ENCODE data around the gene DUSP12.
A peak's percentile ranks its signal among the peaks of the same experiment; 100 is the strongest.

Gene DUSP12

GRCh38 chr1:161728376-161729226 lies 21.0 kb upstream of the DUSP12 start:
- Histone ChIP-seq H3K4me1 (ENCODE audit: low read length) (peaks cover 43% of the 10 kb centered on the region), H3K36me3 (replicated peaks; ENCODE audit: low read depth, low read length) (no peaks in the 10 kb centered on the region), H3K4me3 (ENCODE audit: low read length) (no peak overlapping the region), H3K27ac (ENCODE audit: low read length) (no peak overlapping the region), H3K4me2 (ENCODE audit: low read length) (peak overlapping the region; percentile 31; the same call in 1 of the 2 replicates), H3K9me3 (ENCODE audit: insufficient read depth, low read length) (no peaks in the 10 kb centered on the region), H3K27me3 (ENCODE audit: low read depth, low read length) (no peaks in the 10 kb centered on the region), H3K9ac (ENCODE audit: low read length) (no peak overlapping the region), H3K79me2 (ENCODE audit: low read length) (no peaks in the 10 kb centered on the region; the same call in 1 of the 2 replicates), H2AFZ (ENCODE audit: low read depth, low read length) (no peak overlapping the region), H4K20me1 (ENCODE audit: insufficient read depth, low read length) (no peaks in the 10 kb centered on the region)
- TF ChIP-seq EZH2phosphoT487 (IDR thresholded peaks at IDR 0.05; ENCODE audit: low read depth) (no peak), CTCF (IDR thresholded peaks at IDR 0.05; ENCODE audit: low read depth, low read length) (no peak)

GRCh38 chr1:161730050-161730564 lies 19.5 kb upstream of the DUSP12 start:
- no peak overlapping the region for H3K27ac ChIP-seq (ENCODE audit: low read length)
- H3K4me3 ChIP-seq (ENCODE audit: low read length), result no peak overlapping the region
- peaks cover 40% of the 10 kb centered on the region for H3K4me1 ChIP-seq (ENCODE audit: low read length)
- peak overlapping the region; percentile 41 for H3K4me2 ChIP-seq (ENCODE audit: low read length)
- TF ChIP-seq EZH2phosphoT487 (IDR thresholded peaks at IDR 0.05; ENCODE audit: low read depth), result no peak
- TF ChIP-seq CTCF (IDR thresholded peaks at IDR 0.05; ENCODE audit: low read depth, low read length), result no peak
- H3K9me3 ChIP-seq (ENCODE audit: insufficient read depth, low read length), result no peaks in the 10 kb centered on the region
- H4K20me1 ChIP-seq (ENCODE audit: insufficient read depth, low read length), result no peaks in the 10 kb centered on the region
- H3K27me3 ChIP-seq (ENCODE audit: low read depth, low read length), result no peaks in the 10 kb centered on the region
- H3K9ac ChIP-seq (ENCODE audit: low read length), result no peak overlapping the region
- H3K79me2 ChIP-seq (ENCODE audit: low read length), result no peaks in the 10 kb centered on the region; the same call in 1 of the 2 replicates
- no peaks in the 10 kb centered on the region for H3K36me3 ChIP-seq (replicated peaks; ENCODE audit: low read depth, low read length)
- peak overlapping the region; percentile 14; the same call in 1 of the 2 replicates for H2AFZ ChIP-seq (ENCODE audit: low read depth, low read length)

GRCh38 chr1:161731241-161731640 lies 18.3 kb upstream of the DUSP12 start:
- no peak overlapping the region for H3K4me3 ChIP-seq (ENCODE audit: low read length)
- no peaks in the 10 kb centered on the region for H3K27me3 ChIP-seq (ENCODE audit: low read depth, low read length)
- no peak for TF ChIP-seq EZH2phosphoT487 (IDR thresholded peaks at IDR 0.05; ENCODE audit: low read depth)
- no peak for TF ChIP-seq CTCF (IDR thresholded peaks at IDR 0.05; ENCODE audit: low read depth, low read length)
- H3K4me1 ChIP-seq (ENCODE audit: low read length), result peaks cover 44% of the 10 kb centered on the region
- no peaks in the 10 kb centered on the region for H3K36me3 ChIP-seq (replicated peaks; ENCODE audit: low read depth, low read length)
- no peaks in the 10 kb centered on the region for H3K9me3 ChIP-seq (ENCODE audit: insufficient read depth, low read length)
- no peak overlapping the region for H3K9ac ChIP-seq (ENCODE audit: low read length)
- H3K4me2 ChIP-seq (ENCODE audit: low read length), result no peak overlapping the region
- no peak overlapping the region for H3K27ac ChIP-seq (ENCODE audit: low read length)
- no peaks in the 10 kb centered on the region for H4K20me1 ChIP-seq (ENCODE audit: insufficient read depth, low read length)
- H2AFZ ChIP-seq (ENCODE audit: low read depth, low read length), result no peak overlapping the region
- H3K79me2 ChIP-seq (ENCODE audit: low read length), result no peaks in the 10 kb centered on the region; the same call in 1 of the 2 replicates

GRCh38 chr1:161731981-161732718 lies 17.4 kb upstream of the DUSP12 start:
- H3K4me3 ChIP-seq (ENCODE audit: low read length), result no peak overlapping the region

More at GRCh38 chr1:161731981-161732718, 17.4 kb upstream of the DUSP12 start:
- Histone ChIP-seq H3K4me1 (ENCODE audit: low read length) (peaks cover 53% of the 10 kb centered on the region), H2AFZ (ENCODE audit: low read depth, low read length) (no peak overlapping the region), H3K27me3 (ENCODE audit: low read depth, low read length) (no peaks in the 10 kb centered on the region), H3K36me3 (replicated peaks; ENCODE audit: low read depth, low read length) (no peaks in the 10 kb centered on the region), H4K20me1 (ENCODE audit: insufficient read depth, low read length) (no peaks in the 10 kb centered on the region), H3K9me3 (ENCODE audit: insufficient read depth, low read length) (no peaks in the 10 kb centered on the region), H3K27ac (ENCODE audit: low read length) (no peak overlapping the region), H3K79me2 (ENCODE audit: low read length) (no peaks in the 10 kb centered on the region), H3K4me2 (ENCODE audit: low read length) (no peak overlapping the region), H3K9ac (ENCODE audit: low read length) (no peak overlapping the region)
- TF ChIP-seq EZH2phosphoT487 (IDR thresholded peaks at IDR 0.05; ENCODE audit: low read depth), result no peak
- no peak for TF ChIP-seq CTCF (IDR thresholded peaks at IDR 0.05; ENCODE audit: low read depth, low read length)
